ENCODE results near the gene HOXA10.

Gene HOXA10

DNA sequence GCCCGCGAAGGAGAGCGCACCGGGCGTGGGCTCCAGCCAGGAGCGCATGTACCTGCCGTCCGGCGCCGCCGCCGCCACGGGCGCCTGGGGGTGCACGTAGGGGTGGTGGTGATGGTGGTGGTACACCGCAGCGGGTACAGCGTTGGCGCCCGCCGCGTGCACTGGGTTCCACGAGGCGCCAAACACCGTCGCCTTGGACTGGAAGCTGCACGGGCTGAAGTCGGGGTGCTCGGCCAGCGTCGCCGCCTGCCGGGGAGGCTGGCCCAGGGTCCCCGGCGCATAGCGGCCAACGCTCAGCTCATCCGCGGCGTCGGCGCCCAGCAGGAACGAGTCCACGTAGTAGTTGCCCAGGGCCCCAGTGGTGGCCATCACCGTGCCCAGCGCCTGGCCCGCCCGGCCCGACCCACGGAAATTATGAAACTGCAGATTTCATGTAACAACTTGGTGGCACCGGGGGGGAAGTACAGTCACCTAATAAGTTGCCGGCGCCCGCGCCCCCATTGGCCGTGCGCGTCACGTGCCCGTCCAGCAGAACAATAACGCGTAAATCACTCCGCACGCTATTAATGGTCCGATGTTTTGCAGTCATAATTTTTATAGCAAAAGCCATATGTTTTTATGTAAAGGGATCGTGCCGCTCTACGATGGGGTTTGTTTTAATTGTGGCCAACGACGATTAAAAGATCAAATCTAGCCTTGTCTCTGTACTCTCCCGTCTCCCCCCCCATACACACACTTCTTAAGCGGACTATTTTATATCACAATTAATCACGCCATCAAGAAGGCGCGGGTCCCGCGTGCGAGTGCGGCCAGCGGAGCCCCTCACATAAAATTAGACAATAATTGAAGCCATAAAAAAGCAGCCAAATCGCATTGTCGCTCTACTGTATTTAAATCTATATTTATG lies 8.8 kb downstream of the HOXA10 start, which contains the start of gene HOXA9:
Gene HOXA9, minus strand, starts transcription at position 449 of the 907 bp plus-strand sequence. Its CDS starts 80 bp downstream, at position 369.
- DNase-seq, result no peak

DNA sequence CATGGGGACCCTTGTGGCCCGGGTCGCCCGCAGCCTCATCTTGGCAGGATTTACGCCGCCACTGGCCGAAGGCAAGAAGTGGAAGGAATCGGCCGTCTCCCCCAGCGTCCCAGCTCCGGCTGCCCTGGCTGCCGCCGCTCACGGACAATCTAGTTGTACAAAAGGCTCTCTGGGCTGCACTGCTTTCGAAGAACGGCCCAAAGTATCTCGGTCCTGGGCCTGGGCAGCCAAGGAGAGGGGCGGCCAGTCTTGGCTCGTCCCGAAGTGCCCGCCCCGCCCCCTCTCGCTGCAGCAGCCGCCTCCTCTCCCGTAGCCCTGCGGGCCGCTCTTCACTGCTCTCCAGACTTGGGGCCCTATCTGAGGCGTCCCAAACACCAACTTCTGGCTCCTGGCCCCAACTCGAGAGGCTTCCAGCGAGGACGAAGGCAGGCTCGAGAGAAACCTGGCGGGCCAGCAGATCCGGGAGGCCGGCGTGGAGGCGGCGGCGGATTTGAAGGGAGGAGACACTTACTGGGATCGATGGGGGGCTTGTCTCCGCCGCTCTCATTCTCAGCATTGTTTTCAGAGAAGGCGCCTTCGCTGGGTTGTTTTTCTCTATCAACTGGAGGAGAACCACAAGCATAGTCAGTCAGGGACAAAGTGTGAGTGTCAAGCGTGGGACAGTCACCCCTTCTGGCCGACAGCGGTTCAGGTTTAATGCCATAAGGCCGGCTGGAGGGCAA lies 9.6 kb downstream of the HOXA10 start:
- no peak for DNase-seq

DNA sequence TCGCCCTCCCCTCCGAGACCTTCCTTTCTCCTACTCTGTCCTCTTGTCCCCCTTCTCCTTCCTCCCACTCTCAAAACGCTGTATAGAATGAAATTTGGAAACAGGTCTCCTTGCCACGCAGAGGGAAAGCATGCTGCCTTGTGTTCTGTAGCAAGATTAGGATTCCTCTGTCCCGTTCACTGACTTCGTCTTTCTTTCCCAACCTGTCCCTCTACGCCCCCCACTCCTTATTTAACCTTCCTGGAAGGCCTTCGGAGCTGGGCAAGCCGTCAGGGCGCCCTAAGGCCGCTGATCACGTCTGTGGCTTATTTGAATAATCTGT lies 10.1 kb downstream of the HOXA10 start:
- DNase-seq, result no peak

DNA sequence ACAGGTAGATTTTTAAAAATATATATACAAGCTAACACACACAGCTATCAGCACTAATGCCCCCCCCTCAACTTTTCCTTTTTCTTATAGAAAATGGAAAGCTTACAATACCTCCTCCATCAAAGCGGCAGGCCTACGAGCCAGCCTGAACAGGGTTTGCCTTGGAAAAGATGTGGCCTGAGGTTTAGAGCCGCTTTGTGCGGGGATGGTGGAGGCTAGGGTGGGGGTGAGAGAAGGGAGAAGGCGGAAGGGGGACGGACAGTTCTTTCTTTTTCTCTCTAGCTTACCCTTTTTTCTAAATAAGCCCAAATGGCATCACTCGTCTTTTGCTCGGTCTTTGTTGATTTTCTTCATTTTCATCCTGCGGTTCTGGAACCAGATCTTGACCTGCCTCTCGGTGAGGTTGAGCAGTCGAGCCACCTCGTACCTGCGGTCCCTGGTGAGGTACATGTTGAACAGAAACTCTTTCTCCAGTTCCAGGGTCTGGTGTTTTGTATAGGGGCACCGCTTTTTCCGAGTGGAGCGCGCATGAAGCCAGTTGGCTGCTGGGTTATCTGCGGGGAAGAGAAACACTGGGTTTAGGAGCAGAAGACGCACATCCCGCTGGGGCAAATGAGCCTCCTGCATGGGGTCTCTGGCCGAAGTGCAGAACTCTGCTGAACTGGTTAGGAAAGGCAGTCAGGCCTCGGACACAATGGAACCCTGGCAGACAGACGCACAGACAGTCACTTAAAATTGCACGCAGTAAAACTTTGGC lies 10.7 kb downstream of the HOXA10 start:
- DNase-seq, result no peak

DNA sequence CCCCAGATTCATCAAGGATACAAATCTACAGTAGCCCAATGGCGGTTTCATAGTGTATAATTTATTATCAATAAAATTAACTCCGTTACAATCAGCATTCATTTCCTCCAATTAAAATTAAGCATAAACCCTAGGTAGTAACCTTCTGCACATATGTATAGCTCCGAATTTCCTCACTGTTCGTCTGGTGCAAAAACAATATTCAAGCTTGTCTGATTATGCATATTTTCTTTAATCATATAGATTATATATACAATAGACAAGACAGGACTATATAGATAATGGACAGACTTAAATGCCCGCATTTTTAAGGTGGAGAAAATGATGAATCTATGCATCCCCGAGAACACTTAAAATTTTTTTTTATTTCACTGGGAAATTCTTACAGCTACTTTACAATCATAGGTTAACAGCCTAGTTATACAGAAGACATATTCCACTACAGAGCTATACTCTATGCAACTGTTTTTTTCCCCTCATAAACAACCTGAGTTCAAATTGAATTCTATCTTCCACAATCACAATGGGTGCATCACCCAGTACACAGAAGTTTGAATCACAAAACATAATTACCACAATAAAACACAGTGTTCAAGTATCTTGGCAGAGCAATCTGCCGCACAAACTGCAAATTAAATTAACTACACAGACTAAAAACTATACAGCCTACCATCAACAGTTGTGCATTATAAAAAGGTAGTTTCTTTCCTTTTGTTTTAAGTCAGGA lies 11.4 kb downstream of the HOXA10 start:
- DNase-seq, result no peak

DNA sequence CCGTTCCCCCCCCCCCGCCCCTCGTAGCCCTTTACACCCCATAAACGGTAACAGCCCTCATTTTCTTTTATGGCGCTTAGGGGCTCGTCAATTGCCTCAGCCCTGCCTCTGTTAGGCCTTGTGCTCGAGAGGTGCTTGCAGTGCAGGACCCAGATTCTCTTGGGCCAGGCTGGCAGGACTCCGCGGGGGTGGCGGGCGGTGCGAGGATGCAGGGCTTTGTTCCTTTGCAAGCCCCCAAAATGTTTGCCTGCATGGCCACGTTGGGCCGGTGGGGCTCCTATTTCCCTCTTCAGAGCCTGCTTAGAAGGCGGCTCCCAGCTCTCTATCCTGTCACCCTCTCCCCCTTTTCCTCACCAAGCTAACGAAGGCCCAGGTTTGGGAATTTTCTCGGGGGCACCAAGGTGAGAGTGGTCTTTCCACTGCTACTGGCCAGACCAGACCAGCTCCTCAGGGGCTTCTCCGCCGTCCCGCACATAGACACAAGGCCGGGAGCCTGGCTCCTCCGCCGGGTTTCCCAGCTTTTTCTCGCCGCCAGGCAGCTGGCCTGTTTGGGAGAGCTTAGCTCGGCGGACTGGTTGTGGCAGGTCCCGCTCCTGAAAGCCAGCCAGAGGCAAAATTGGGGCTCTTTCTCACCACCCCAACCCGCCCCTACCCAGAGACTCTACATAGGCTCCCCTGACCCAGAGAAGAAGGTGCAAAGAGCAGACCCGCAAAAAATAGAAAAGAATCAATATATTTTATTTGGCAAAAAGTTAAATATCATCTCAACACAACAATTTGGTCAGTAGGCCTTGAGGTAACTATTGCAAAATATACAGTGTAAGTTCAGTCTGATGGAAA lies 12.2 kb downstream of the HOXA10 start:
- no peak for DNase-seq

DNA sequence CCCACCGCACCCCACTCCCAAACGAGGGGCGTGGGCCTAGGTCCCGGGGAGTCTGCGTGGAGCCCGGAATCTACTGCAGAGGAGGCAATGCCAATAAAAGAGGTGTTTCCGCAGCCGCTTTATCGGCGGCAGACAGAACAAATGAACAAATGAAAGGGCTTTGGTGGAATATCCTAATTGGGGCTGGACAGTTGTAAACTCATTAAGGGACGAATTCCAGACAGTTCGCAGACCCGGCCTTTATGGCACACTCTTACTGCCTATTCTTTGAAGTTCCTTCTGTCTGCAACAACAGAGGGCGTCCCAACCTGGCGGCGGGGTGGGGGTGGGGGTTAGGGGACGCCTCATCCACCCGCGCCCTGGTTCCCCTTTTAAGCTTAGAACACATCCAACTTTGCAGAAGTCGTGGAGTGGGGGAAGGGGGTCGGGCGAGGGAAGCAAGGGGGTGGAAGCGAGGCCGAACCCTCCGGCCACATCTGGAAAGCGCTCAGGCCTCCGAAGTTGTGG lies 12.9 kb downstream of the HOXA10 start:
- no peak for DNase-seq

DNA sequence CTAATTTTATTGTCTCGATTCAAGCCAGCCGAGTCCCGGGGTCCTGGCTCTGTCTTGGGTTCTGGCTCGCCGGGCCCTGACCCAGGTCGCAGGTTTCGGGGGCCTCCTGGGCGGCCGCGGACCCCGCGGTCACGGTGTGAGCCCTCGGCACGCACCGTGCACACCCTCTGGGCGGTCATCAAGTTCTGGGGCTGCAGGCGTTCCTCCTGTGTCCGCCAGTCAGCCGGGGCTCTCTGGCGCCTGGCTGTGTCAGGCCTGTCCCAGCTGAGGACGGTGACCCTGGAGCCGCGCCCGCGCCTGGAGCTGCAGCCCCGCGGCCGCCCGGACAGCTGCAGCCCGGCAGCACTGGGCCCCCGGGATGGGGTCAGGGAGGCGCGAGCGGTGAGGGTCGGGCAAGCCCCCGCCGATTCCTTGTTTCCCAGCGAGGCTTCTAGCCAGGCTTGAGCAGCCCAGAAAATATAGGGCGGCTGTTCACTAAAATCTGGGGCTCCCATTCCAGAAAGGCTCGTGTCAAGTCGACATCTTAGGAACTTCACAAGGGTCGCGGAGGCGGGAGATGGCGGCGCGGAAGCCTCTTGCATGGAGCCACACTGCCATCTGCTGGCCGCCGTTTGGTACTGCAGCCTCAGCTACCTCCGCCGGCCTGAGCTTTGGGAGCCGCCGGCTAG lies 13.4 kb downstream of the HOXA10 start:
- DNase-seq, result peak; percentile 88

DNA sequence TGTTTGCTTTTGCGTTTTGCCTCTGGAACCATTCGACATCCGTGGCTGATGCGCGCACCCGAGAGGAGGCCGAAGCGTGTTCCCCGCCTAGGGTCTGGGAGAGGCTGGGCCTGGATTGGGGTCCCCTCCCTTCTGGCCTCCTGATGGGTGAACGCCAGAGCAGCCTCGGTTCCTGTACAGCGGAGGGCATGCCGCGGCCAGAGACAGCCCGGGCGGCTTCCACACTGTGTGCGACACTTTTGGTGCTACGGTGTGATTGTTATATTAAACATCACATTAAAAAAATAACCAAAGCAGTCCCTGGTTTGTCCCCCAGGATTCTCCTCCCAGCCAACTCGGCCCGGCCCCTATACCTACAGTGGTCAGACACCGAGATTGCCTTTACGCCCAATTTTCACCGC lies 14.0 kb downstream of the HOXA10 start:
- no peak for DNase-seq

DNA sequence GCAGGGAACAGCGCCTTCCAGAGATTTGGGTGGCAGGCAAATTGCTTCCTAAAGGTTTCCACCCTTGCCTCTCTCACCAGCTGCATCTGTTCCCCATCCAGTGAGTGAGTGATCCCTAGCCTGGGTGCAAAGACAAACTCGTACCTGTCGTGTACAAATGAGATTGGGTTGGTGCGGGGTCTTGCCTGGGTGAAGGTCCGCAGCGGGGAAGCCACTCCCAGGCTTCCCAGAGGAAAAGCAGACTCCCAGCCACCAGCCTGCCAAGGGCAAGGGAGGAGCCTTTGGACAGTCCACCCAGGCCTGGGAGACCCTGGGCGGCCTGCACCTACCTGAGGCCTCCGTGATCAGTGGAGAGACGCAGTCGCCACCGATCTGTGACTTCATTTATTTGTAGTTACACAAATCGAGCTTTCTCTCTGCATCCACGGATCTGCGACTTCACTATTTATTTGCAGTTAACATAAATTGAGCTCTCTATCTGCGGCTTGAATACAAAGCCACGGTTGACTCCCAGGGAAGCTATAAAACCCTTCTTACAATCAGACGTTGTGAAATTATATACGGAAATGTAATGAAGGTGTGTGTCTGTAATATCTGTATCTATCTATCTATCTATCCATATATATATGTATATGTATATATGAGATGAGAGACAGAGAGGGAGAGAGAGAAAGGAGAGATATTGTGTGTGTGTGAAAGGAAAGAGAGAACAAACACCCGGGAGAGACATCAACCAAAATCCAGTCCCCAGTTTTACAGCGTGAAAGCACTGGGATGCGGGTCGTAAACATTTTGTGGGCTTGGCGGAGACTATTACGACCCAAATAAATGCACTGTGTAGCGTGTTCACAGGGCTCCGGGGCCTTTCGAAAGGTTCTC lies 14.6 kb downstream of the HOXA10 start:
- DNase-seq, result no peak

DNA sequence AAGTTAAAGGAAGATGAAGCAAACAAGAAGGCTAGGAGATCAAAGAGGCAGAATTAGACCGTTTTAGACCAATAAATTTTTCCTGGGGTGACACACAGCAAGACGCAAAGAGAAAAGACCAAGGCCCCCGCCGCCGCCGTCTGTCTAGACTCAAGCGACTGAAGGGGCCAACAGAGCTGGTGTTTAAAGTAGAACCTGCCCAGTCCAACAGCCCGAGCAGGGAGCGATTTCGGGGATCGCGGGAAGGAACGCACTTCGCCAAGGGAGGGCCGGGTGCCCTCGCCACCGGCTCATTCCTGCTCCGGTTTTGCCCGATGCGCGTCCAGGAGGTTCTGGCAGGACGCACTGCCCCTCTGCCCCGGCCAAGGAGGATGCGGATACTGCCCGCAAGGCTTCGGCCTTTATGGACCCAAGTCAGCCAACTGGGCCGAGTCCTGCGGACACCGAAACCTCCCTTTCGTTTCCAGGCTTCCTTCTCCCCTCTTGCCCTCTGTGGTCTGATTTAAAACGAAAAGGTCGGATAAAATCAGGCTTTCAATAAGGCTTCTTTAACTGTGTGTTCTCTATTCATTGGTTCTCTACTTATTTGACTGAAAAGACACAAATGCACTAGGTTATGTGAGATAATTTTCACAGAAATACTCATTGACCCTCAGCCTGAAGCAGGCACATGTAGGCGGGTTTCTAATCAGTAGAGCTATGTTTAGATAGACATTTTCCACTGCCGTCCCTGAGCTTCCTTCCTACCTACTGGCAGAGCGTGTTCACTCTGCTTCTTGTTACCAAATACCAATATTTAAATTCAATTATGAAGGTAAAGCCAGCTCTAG lies 15.5 kb downstream of the HOXA10 start:
- no peak for DNase-seq

DNA sequence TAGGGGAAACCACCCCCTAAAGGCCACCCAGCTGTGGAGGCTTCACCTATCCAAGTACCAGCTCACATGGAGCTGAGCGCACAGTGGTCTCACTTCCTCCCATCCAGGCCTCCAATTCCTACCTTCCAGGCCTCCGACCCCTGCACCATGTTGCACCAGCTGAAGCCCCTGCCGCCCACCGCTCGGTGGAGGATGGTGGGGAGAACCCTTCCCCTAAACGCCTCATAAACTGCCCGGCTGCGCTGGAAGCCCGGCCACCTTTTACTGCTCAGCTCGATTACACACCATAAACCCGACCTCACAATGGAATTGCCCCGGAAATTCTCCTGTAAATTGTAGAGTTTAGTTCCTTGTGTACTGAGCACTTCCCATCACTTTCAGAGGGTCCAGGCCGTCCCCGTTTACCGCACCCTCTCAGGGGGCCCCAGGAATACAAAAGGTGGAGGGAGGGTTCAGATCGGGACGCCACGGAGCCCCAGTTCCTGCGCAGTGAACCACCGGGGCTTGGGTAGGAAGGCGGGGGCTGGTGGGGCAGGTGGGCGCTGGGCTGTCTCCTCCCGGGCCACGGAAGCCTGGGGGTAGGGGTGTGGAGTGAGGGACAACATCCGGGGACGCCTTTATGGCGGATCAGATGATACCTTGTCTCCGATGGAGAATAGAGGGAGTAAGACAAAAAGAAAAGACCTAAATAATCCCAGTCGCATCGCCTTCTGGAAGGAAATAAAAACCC lies 16.3 kb downstream of the HOXA10 start:
- DNase-seq, result no peak

DNA sequence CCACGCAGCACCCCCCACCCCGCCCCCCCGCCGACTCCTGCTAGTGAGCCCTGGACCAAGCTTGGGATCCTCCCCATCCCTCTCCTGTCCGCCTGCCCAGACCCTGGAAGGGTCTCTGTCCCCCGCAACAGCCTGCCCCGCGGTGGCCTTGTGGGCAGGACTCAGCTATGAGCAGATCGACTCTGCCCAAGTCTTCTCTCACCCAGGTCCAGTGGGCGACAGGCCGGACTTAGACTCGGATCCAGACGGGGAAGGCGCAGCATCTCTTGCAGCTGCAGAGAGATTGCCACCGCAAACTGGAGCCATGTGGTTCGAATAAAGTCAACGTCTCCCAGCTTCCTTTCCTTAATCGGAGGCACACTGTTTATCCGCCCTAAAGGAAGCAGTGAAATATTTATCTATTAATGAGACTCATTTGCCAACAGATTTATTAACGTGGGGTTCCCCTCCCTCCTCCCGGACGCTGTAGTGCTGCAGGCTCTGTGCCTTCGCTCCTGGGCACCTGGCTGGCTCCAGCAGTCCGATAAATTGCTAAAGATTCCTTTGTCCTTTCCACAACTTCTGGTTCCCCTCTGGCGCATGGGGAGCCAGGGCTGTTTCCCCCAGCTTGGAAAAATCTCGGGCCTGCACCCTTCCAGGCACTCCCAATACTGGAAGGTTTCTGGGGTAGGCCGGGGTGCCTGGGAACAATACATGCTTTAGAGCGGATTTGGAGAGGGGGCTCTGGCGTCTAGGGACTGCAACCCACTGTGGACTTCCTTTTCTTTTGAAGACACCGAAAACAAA lies 17.0 kb downstream of the HOXA10 start:
- no peak for DNase-seq

DNA sequence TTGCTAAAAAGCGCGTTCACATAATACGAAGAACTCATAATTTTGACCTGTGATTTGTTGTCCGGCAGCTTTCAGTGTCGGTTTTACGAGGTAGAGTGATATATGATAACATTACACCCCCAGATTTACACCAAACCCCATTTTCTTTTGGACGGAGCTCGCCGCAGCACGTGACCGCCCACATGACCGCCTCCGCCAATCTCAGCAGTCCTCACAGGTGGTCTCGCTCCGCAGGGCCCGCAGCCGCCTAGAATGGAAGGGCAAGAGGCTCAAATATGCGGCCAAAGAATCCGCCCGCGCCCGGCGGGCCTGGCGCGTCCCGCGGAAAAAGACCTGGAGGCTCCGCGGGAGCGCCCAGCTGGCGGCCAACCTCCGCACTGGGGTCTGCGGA lies 17.6 kb downstream of the HOXA10 start, which contains the start of gene HOXA7:
Gene HOXA7, minus strand, starts transcription at position 168 of the 391 bp plus-strand sequence. Its CDS starts 130 bp downstream, at position 38.
- DNase-seq, result no peak

DNA sequence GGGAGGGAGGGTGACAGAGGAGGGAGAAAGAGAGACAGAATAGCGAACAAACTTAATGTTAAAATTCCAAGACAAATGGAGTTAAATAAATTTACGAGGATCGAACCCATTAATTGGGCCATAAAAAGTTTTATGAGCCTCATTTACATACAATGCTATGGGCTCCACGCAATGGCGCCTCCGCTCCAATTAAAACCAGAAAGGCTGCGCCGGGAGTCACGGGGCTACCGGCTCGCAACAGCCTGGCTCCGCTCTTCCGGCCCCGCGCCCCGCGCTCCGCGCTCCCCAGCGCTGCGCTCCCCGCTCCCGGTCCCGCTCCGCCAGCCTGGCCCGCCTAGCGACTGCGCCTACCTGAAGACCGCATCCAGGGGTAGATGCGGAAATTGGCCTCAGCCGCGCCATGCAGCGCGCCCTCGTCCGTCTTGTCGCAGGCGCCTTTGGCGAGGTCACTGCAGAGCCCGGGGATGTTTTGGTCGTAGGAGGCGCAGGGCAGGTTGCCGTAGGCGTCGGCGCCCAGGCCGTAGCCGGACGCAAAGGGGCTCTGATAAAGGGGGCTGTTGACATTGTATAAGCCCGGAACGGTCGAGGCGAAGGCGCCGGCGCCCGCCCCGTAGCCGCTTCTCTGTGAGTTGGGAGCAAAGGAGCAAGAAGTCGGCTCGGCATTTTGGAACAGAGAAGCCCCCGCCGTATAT lies 18.2 kb downstream of the HOXA10 start:
- DNase-seq, result no peak

DNA sequence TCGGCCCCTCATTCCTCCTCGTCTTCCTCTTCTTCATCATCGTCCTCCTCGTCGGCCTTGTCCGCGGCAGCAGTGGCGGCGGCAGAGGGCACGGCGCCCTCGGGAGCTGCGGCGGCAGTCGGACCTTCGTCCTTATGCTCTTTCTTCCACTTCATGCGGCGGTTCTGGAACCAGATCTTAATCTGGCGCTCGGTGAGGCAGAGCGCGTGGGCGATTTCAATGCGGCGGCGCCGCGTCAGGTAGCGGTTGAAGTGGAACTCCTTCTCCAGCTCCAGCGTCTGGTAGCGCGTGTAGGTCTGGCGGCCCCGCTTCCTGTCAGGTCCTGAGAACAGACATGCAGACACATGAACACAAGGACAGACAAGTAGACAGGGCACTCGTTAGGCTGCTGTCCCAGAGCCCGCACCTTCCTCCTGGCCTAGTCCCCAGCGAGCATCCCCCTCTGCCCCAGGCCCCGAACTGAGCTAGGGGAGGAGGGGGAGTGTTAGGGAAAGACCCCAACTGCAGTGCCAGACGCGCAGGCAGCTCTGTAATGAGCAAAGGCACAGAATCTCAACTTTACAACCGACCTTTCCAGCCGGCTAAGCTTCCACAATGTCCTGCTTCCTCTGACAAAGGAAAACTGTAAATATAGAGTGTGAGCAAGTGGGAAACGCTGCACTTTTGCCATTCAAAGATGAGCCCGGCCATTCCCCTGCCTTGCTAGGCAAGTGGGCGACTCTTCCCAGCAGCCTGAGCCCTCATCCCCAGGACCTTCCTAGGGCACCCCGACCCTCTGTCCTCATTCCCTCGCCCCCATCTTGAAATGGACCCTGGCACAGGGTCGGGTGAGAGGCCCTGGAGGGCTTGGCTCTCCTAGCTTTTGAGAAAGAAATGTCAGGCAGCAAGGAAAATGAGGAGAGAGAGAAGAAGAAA lies 19.0 kb downstream of the HOXA10 start:
- no peak for DNase-seq
